ENCODE results near the gene NF1. TPM values are rescaled to one million over a fixed set of nuclear protein-coding genes. Genes with fewer than 3 reads are reported as not detected.

Gene NF1
- total and polyA plus RNA-seq, 2 of the 13 experiments (the other 11 are each of a cell fraction or from before 2014, with no cell fraction given) = 21.5 to 26.5 TPM

- TF ChIP-seq ZNF564 (CRISPR knock-in tag; IDR thresholded peaks at IDR 0.05) (no peak), ZMYM4 (CRISPR knock-in tag; IDR thresholded peaks at IDR 0.05) (no peak), PBX2 (CRISPR knock-in tag; IDR thresholded peaks at IDR 0.05) (no peak)
These were observed 317.0 kb downstream of the NF1 start (continued) for GRCh38 chr17:31411707-31412285.

GRCh38 chr17:31412511-31412910, 317.7 kb downstream of the NF1 start:
- FAIRE-seq = no peak
- 35% methylated on average over 5 of the region's 6 CpGs for WGBS (ENCODE audit: low lambda C conversion rate)
- no peak for DNase-seq (ENCODE audit: low spot score)
- ATAC-seq = no peak
- ChIA-PET CTCF (ENCODE audit: low intra/inter-chr PET ratio, low total read pairs) (no interaction called here), POLR2A (no interaction called here)
- H3K4me3 ChIP-seq (replicated peaks in 1 of 3; ENCODE audit: insufficient read depth in 1 of 3, low read depth in 2 of 3, low read length in 3 of 3) = no peak overlapping the region
- H3K9me3 ChIP-seq (ENCODE audit: low read length) = no peaks in the 10 kb centered on the region
- H3K9ac ChIP-seq (ENCODE audit: insufficient read depth, low read depth, low read length) = no peak overlapping the region
- no TSS peak for BruUV-seq (replicated peaks)
- H3K4me2 ChIP-seq (ENCODE audit: low read depth, low read length) = no peak overlapping the region
- H3K36me3 ChIP-seq (replicated peaks in 1 of 2; ENCODE audit: control insufficient read depth in 1 of 2, insufficient read depth in 2 of 2, low read length in 2 of 2) = no peaks in the 10 kb centered on the region
- TF ChIP-seq ZNF629 (CRISPR knock-in tag; conservative IDR thresholded peaks at IDR 0.05) = 0 out of 2 replicates have a peak, but pooled peaks have one; percentile 21
- TF ChIP-seq KDM5A (IDR thresholded peaks at IDR 0.05; ENCODE audit: borderline replicate concordance, low read length) = no peak
- peaks cover 27% of the 10 kb centered on the region for H3K4me1 ChIP-seq (ENCODE audit: insufficient read depth, low read length)
- H3K27me3 ChIP-seq (ENCODE audit: control insufficient read depth in 1 of 2, insufficient read depth in 2 of 2, low read length in 2 of 2) = peaks cover 1 to 29% of the 10 kb centered on the region in 2 experiments; a peak in 3 of 5 replicates
- in situ Hi-C loops (cut with HindIII; ENCODE audit: extremely low pct_ligation_motif_present, low pct_unique_long_range_greater_than_20kb) (no loop called here), intact Hi-C loops (cut with micrococcal nuclease; ENCODE audit: unreplicated experiment) (no loop called here)
- no peak overlapping the region for H3K27ac ChIP-seq (ENCODE audit: extremely low read length, insufficient read depth, low read length)
- H2AFZ ChIP-seq (ENCODE audit: low read length) = no peak overlapping the region
- H4K20me1 ChIP-seq (ENCODE audit: insufficient read depth, low read length) = no peaks in the 10 kb centered on the region
- no peaks in the 10 kb centered on the region for H3K79me2 ChIP-seq (ENCODE audit: insufficient read depth, low read length)
